Measurements from ENCODE around the gene SLC26A2. TPM values are rescaled to one million over a fixed set of nuclear protein-coding genes. Genes with fewer than 3 reads are reported as not detected.
"Not testable (repeated sequence)": the region's sequence is repeated elsewhere in the genome, so short reads cannot be mapped to it uniquely, and the experiment has no call there.

SLC26A2 gene
- total RNA-seq, 6 experiments from 2014 or later, result 1.3 to 2.4 (median 2.0) TPM

DNA sequence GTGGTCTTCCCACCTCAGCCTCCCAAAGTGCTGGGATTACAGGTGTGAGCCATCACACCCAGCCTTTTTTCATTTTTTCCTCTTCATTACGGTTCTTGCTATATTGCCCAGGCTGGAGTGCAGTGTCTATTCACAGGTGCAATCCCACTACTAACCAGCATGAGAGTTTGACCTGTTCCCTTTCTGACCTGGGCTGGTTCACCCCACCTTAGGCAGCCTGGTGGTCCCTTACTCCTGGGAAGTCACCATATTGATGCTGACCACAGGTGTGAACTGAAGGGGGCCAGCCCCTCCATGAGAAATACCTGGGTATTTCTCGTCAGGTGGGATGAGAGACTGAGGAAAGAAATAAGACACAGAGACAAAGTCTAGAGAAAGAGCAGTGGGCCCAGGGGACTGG is 18.4 kb upstream of the SLC26A2 start:
- ATAC-seq (no peak), DNase-seq (no peak)
- no peaks in the 10 kb centered on the region for H3K9me3 ChIP-seq
- no peak overlapping the region for H3K4me3 ChIP-seq
- no peak overlapping the region for H3K27ac ChIP-seq
- TF ChIP-seq POLR2A (IDR thresholded peaks at IDR 0.05), result no peak
- TF ChIP-seq, protein P1, sequence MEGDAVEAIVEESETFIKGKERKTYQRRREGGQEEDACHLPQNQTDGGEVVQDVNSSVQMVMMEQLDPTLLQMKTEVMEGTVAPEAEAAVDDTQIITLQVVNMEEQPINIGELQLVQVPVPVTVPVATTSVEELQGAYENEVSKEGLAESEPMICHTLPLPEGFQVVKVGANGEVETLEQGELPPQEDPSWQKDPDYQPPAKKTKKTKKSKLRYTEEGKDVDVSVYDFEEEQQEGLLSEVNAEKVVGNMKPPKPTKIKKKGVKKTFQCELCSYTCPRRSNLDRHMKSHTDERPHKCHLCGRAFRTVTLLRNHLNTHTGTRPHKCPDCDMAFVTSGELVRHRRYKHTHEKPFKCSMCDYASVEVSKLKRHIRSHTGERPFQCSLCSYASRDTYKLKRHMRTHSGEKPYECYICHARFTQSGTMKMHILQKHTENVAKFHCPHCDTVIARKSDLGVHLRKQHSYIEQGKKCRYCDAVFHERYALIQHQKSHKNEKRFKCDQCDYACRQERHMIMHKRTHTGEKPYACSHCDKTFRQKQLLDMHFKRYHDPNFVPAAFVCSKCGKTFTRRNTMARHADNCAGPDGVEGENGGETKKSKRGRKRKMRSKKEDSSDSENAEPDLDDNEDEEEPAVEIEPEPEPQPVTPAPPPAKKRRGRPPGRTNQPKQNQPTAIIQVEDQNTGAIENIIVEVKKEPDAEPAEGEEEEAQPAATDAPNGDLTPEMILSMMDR (IDR thresholded peaks at IDR 0.05), result no peak
- H3K4me1 ChIP-seq, result no peaks in the 10 kb centered on the region
- intact Hi-C loops (cut with DNase I), result no loop called here
- H3K27me3 ChIP-seq, result no peaks in the 10 kb centered on the region
- no peaks in the 10 kb centered on the region for H3K36me3 ChIP-seq
- WGBS (ENCODE audit: insufficient coverage, low coverage, low lambda C conversion rate, missing lambda C conversion rate), result 86% methylated on average over 2 of the region's 2 CpGs

DNA sequence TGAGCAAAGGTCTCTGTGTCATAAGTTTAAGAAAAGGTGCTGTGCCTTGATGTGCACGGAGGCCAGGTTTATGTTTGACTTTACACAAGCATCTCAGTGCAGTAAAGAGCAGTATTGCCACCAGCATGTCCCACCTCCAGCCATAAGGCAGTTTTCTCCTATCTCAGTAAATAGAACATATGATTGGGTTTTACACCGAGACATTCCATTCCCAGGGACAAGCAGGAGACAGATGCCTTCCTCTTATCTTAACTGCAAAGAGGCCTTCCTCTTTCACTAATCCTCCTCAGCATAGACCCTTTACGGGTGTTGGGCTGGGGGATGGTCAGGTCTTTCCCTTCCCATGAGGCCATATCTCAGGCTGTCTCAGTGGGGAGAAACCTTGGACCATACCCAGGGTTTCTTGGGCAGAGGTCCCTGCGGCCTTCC is 17.8 kb upstream of the SLC26A2 start:
- WGBS (ENCODE audit: insufficient coverage, low coverage, low lambda C conversion rate, missing lambda C conversion rate), result 45% methylated on average over 3 of the region's 4 CpGs
- intact Hi-C loops (cut with DNase I), result not testable (repeated sequence)

DNA sequence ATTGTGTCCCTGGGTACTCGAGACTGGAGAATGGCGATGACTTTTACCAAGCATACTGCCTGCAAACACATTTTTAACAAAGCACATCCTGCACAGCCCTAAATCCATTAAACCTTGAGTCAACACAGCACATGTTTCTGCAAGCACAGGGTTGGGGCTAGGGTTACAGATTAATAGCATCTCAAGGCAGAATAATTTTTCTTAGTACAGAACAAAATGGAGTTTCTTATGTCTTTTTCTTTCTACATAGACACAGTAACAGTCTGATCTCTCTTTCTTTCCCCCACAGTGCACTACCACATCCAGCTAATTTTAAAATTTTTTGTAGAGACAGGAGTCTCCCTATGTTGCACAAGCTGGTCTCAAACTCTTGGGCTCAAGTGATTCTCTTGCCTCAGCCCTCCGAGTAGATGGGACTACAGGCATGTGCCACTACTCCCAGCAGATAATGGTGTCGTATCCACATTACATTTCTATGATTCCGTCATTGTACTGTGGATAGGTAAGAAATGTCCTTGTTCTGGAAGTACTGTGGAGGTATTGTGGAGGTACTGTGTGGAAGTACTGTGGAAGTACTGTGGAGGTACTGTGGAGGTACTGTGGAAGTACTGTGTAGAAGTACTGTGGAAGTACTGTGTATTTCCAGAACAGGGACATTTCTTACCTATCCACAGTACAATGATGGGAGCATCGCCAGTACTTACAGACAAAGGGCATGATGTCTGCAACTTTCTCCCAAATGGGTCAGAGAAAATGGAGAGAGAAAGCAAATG is 17.2 kb upstream of the SLC26A2 start:
- DNase-seq; intact Hi-C loops (cut with DNase I); H3K27ac ChIP-seq; H3K27me3 ChIP-seq; ATAC-seq; H3K36me3 ChIP-seq; H3K9me3 ChIP-seq; H3K4me1 ChIP-seq; H3K4me3 ChIP-seq: not testable (repeated sequence)
- WGBS (ENCODE audit: insufficient coverage, low coverage, low lambda C conversion rate, missing lambda C conversion rate), result 81% methylated on average over 3 of the region's 6 CpGs

More for the DNA sequence above, 17.8 kb upstream of the SLC26A2 start:
- H3K27ac ChIP-seq, H3K9me3 ChIP-seq, H3K36me3 ChIP-seq, DNase-seq, ATAC-seq, H3K27me3 ChIP-seq, H3K4me3 ChIP-seq, H3K4me1 ChIP-seq: not testable (repeated sequence)

DNA sequence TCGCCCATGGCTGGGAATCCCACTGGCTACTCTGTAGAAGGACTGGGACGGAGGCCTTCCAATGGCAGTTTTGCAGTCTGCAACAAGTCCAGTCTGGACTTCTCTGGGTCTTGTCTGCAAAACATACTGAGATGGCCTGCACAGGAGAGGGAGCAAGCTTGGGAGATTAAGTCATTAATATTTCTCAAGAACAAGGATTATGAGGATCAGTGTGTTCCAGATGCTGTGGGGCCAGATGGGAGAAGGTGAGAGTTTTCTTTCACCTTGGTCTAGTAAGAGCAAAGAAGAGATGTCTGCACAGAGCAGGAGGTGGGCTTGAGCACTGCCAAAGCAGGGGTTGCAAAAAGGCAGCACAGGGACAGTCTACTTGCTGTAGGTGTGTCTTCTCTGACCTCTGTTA is 15.9 kb upstream of the SLC26A2 start, which contains the start of gene PDE6A:
Gene PDE6A (minus strand): TSS at position 128 of the 400 bp plus-strand sequence. CDS start 120 bp downstream, at position 8.
- no peaks in the 10 kb centered on the region for H3K36me3 ChIP-seq
- no peak within 1 kb of the TSS for H3K27ac ChIP-seq
- H3K4me1 ChIP-seq, result no peaks in the 10 kb centered on the region

DNA sequence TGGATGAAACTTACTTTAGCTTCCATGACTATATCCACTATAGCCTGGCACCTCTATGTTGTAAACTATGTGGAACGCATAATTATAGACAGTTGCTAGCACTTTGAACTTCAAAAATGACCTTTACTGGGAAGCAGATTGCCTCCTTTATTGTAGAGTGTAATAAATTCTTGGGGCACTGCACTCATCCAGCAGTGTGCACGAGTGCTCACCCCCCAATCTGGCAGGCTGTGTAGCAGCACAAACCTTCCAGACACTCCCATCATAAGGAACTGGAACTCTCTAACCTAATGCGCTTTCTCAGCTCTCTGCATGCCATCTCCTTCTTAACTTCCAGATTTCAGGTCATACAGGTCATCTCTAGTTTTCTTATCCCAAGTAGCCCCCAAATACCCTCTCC is 14.4 kb upstream of the SLC26A2 start:
- no peaks in the 10 kb centered on the region for H3K27me3 ChIP-seq
- DNase-seq (no peak), ATAC-seq (no peak)
- H3K9me3 ChIP-seq, result no peaks in the 10 kb centered on the region
- no peaks in the 10 kb centered on the region for H3K4me1 ChIP-seq
- intact Hi-C loops (cut with DNase I), result no loop called here
- TF ChIP-seq POLR2A (IDR thresholded peaks at IDR 0.05), result no peak
- TF ChIP-seq, protein P1 (IDR thresholded peaks at IDR 0.05), result no peak
- WGBS (ENCODE audit: insufficient coverage, low coverage, low lambda C conversion rate, missing lambda C conversion rate), result 69% methylated on average over 3 of the region's 3 CpGs
- no peak overlapping the region for H3K4me3 ChIP-seq
- no peaks in the 10 kb centered on the region for H3K36me3 ChIP-seq
- no peak overlapping the region for H3K27ac ChIP-seq

More for the DNA sequence above, 15.9 kb upstream of the SLC26A2 start, which contains the start of gene PDE6A:
- no peaks in the 10 kb centered on the region for H3K9me3 ChIP-seq
- ATAC-seq (no peak), DNase-seq (no peak)
- no peak for TF ChIP-seq POLR2A (IDR thresholded peaks at IDR 0.05)
- TF ChIP-seq, protein P1 (IDR thresholded peaks at IDR 0.05), result no peak
- H3K4me3 ChIP-seq, result no peak within 1 kb of the TSS
- intact Hi-C loops (cut with DNase I), result no loop called here
- WGBS (ENCODE audit: insufficient coverage, low coverage, low lambda C conversion rate, missing lambda C conversion rate), result no CpG with 5 or more reads among the region's 2 CpGs
- no peaks in the 10 kb centered on the region for H3K27me3 ChIP-seq
